Measurements from ENCODE around the gene RAB3C. TPM values are rescaled to one million over a fixed set of nuclear protein-coding genes. Genes with fewer than 3 reads are reported as not detected.

Gene RAB3C
- total RNA-seq, 6 experiments from 2014 or later = 0.18 to 2.6 (median 0.99) TPM

DNA sequence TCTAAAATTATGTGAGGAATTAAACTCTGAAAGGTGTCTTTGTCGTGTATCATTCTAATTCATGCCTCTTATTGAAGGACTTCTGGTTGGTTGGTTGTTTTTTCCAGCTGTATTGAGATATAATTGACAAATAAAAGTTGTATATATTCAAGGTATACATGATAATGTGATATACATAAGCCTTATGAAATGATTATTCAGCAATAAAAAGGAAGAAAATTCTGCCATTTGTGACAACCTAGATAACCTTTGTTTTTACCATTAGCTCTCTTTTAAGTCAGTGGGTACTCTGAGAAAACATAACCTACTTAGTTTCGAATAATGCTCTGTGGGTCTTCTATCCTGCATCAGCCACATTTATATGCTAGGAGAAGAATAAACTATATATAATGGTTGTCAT, 89.6 kb downstream of the RAB3C start:
- no peaks in the 10 kb centered on the region for H3K9me3 ChIP-seq
- WGBS (ENCODE audit: insufficient coverage, low coverage, low lambda C conversion rate, missing lambda C conversion rate) = 82% methylated on average over 2 of the region's 2 CpGs
- no peak for DNase-seq
- TF ChIP-seq, protein P1, sequence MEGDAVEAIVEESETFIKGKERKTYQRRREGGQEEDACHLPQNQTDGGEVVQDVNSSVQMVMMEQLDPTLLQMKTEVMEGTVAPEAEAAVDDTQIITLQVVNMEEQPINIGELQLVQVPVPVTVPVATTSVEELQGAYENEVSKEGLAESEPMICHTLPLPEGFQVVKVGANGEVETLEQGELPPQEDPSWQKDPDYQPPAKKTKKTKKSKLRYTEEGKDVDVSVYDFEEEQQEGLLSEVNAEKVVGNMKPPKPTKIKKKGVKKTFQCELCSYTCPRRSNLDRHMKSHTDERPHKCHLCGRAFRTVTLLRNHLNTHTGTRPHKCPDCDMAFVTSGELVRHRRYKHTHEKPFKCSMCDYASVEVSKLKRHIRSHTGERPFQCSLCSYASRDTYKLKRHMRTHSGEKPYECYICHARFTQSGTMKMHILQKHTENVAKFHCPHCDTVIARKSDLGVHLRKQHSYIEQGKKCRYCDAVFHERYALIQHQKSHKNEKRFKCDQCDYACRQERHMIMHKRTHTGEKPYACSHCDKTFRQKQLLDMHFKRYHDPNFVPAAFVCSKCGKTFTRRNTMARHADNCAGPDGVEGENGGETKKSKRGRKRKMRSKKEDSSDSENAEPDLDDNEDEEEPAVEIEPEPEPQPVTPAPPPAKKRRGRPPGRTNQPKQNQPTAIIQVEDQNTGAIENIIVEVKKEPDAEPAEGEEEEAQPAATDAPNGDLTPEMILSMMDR (IDR thresholded peaks at IDR 0.05) = no peak
- TF ChIP-seq POLR2A (IDR thresholded peaks at IDR 0.05) = no peak
- no peak overlapping the region for H3K27ac ChIP-seq
- intact Hi-C loops (cut with DNase I) = no loop called here
- ATAC-seq = no peak
- no peaks in the 10 kb centered on the region for H3K27me3 ChIP-seq
- no peaks in the 10 kb centered on the region for H3K4me1 ChIP-seq
- H3K4me3 ChIP-seq = no peak overlapping the region
- no peaks in the 10 kb centered on the region for H3K36me3 ChIP-seq

DNA sequence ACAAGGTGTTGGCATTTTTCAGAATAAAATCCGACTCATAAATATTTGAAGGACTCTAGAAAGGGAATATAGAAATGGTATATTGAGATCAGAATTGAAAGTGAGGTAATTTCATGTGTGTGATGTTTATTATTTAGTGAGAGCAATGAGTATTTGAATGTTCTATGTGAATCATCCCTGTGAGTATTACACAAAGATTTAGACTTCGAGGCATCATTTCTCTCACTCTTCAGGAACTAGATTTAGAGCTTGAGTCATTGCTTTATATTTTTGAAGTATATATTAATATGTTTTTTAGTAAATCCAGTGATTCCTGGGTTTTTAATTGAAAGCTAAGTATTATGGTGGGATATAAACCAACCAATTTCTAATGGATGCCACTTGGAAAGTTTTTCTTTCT, 91.2 kb downstream of the RAB3C start:
- H3K9me3 ChIP-seq = no peaks in the 10 kb centered on the region
- no peaks in the 10 kb centered on the region for H3K27me3 ChIP-seq
- intact Hi-C loops (cut with DNase I) = no loop called here
- H3K27ac ChIP-seq = no peak overlapping the region
- no peak for TF ChIP-seq POLR2A (IDR thresholded peaks at IDR 0.05)
- TF ChIP-seq, protein P1 (IDR thresholded peaks at IDR 0.05) = no peak
- H3K36me3 ChIP-seq = no peaks in the 10 kb centered on the region
- H3K4me1 ChIP-seq = no peaks in the 10 kb centered on the region
- H3K4me3 ChIP-seq = no peak overlapping the region
- ATAC-seq (no peak), DNase-seq (no peak)
- WGBS (ENCODE audit: insufficient coverage, low coverage, low lambda C conversion rate, missing lambda C conversion rate) = 91% methylated on average over 2 of the region's 2 CpGs

DNA sequence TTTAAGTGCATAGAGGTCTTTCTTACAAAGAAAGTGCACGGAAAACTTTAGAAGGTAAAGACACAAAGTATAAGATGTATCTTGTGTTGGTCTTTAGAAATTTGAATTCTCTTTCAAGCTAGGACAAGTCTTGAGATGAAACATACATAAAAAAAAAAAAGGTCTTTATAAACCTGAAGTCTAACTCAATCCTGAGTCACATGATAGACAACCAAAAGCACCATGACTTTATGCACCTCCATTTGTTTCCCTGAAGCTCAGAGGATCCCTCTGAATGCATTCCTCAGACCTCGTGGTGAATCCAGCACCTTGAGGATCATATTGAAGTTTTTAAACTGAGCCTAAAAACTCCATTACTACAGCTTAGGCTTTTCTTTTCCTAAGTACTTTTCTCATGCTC, 91.8 kb downstream of the RAB3C start:
- DNase-seq = no peak
- H3K4me1 ChIP-seq = no peaks in the 10 kb centered on the region
- WGBS (ENCODE audit: insufficient coverage, low coverage, low lambda C conversion rate, missing lambda C conversion rate) = 56% methylated on average over 2 of the region's 2 CpGs
- H3K27me3 ChIP-seq = no peaks in the 10 kb centered on the region
- H3K9me3 ChIP-seq = no peaks in the 10 kb centered on the region
- H3K27ac ChIP-seq = no peak overlapping the region
- intact Hi-C loops (cut with DNase I) = no loop called here
- no peak for TF ChIP-seq POLR2A (IDR thresholded peaks at IDR 0.05)
- TF ChIP-seq, protein P1 (IDR thresholded peaks at IDR 0.05) = no peak
- ATAC-seq = no peak
- no peak overlapping the region for H3K4me3 ChIP-seq
- no peaks in the 10 kb centered on the region for H3K36me3 ChIP-seq

DNA sequence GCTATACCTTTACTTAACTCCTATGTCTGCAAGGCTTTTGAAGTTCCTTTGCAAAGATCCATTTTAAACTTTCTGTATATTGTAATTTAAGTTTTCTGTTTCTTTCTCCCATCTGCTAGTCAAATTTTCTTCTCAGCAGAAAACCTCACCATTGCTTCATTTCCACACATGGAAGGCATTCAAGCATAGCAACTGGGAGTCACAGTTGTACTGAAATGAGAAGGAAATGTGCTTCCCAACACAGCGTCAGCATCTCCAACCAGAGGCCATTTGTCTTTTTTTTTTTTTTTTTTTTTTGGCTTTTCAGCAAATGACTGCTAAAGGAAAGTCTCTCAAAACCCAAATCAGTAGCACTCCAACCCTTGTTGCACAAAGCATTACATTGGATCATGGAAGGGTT, 92.5 kb downstream of the RAB3C start:
- H3K36me3 ChIP-seq = no peaks in the 10 kb centered on the region
- H3K27me3 ChIP-seq = no peaks in the 10 kb centered on the region
- DNase-seq (no peak), ATAC-seq (no peak)
- TF ChIP-seq POLR2A (IDR thresholded peaks at IDR 0.05) = no peak
- TF ChIP-seq, protein P1 (IDR thresholded peaks at IDR 0.05) = no peak
- H3K27ac ChIP-seq = no peak overlapping the region
- no peaks in the 10 kb centered on the region for H3K4me1 ChIP-seq
- H3K9me3 ChIP-seq = no peaks in the 10 kb centered on the region
- intact Hi-C loops (cut with DNase I) = no loop called here
- 76% methylated on average over 1 of the region's 1 CpG for WGBS (ENCODE audit: insufficient coverage, low coverage, low lambda C conversion rate, missing lambda C conversion rate)
- H3K4me3 ChIP-seq = no peak overlapping the region

DNA sequence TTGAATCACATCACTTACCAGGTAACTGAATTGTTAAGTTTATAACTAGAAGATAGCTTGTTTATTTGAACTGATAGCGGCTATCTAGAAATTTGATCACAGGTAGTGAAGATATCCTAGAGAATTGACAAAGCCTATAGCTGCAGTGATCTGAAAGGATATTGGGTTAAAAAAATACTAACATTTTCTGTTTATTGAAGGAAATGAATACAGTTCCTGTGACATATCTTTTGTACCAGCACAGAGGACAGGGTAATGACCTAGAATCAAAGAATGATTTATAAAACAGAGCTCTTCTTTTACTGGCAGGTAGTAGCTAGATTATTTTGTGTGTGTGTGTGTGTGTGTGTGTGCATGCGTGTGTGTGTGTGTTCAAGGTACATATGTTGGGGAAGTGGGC, 94.8 kb downstream of the RAB3C start:
- DNase-seq (no peak), ATAC-seq (no peak)
- H3K9me3 ChIP-seq = no peaks in the 10 kb centered on the region
- 64% methylated on average over 2 of the region's 2 CpGs for WGBS (ENCODE audit: insufficient coverage, low coverage, low lambda C conversion rate, missing lambda C conversion rate)
- H3K27me3 ChIP-seq = no peaks in the 10 kb centered on the region
- H3K36me3 ChIP-seq = no peaks in the 10 kb centered on the region
- H3K4me1 ChIP-seq = no peaks in the 10 kb centered on the region
- no peak overlapping the region for H3K27ac ChIP-seq
- H3K4me3 ChIP-seq = no peak overlapping the region
- TF ChIP-seq, protein P1 (IDR thresholded peaks at IDR 0.05) = no peak
- TF ChIP-seq POLR2A (IDR thresholded peaks at IDR 0.05) = no peak
- intact Hi-C loops (cut with DNase I) = no loop called here

Measured in right lobe of liver (tissue), 6 donors.